NOMO-1 treated with dmso at 0.1 percent for 144 hours (cell line): ENCODE results near the gene MBNL2.

Experiments used
- DNase-seq: peaks from one replicate; lab custom pipeline; 2025; ENCODE audit not compliant: unreplicated experiment; lab: John Stamatoyannopoulos, UW

MBNL2 gene

GRCh38 chr13:97435323-97435722 is 213.2 kb downstream of the MBNL2 start:
- no peak for DNase-seq

- DNase-seq, result no peak
Observed at GRCh38 chr13:97435794-97436193, 213.7 kb downstream of the MBNL2 start.

GRCh38 chr13:97436845-97437244 is 214.7 kb downstream of the MBNL2 start:
- DNase-seq, result no peak

GRCh38 chr13:97437729-97438128 is 215.6 kb downstream of the MBNL2 start:
- no peak for DNase-seq

GRCh38 chr13:97438856-97439595 is 216.9 kb downstream of the MBNL2 start:
- DNase-seq, result no peak

GRCh38 chr13:97440598-97441170 is 218.6 kb downstream of the MBNL2 start:
- no peak for DNase-seq

GRCh38 chr13:97441368-97441767 is 219.2 kb downstream of the MBNL2 start:
- DNase-seq, result no peak
